ENCODE measurements around the gene DYNLT2B. TPM values are rescaled to one million over a fixed set of nuclear protein-coding genes. Genes with fewer than 3 reads are reported as not detected.
"Not testable (repeated sequence)": the region's sequence is repeated elsewhere in the genome, so short reads cannot be mapped to it uniquely, and the experiment has no call there.

Gene DYNLT2B
- total and polyA plus RNA-seq, 2 donors (not counting 1 experiment from before 2014, with no cell fraction given): 9.1 to 13.0 TPM

DNA sequence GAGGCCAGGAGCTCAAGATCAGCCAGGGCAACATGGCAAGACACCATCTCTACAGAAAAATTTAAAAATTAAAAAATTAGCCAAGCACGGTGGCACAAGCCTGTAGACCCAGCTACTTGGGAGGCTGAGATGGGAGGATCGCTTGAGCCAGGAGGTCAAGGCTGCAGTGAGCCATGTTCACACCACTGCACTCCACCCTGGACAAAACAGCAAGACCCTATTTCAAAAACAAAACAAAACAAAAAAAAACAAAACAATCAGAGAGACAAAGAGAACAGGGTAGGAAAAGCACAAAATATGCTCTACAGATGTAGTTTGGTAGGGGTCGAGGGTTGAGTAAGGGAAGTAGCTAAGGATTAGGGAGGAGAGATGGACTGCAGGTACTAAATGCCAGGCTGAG is 3.4 kb downstream of the DYNLT2B start:
- H3K9me3 ChIP-seq (ENCODE audit: control insufficient read depth, insufficient read depth, low read depth, low read length): no peaks in the 10 kb centered on the region
- DNase-seq (ENCODE audit: low read depth in 2 of 2): no peak
- H3K79me2 ChIP-seq (ENCODE audit: control insufficient read depth, insufficient read depth, low read length): no peaks in the 10 kb centered on the region
- TF ChIP-seq, protein P1, sequence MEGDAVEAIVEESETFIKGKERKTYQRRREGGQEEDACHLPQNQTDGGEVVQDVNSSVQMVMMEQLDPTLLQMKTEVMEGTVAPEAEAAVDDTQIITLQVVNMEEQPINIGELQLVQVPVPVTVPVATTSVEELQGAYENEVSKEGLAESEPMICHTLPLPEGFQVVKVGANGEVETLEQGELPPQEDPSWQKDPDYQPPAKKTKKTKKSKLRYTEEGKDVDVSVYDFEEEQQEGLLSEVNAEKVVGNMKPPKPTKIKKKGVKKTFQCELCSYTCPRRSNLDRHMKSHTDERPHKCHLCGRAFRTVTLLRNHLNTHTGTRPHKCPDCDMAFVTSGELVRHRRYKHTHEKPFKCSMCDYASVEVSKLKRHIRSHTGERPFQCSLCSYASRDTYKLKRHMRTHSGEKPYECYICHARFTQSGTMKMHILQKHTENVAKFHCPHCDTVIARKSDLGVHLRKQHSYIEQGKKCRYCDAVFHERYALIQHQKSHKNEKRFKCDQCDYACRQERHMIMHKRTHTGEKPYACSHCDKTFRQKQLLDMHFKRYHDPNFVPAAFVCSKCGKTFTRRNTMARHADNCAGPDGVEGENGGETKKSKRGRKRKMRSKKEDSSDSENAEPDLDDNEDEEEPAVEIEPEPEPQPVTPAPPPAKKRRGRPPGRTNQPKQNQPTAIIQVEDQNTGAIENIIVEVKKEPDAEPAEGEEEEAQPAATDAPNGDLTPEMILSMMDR (conservative IDR thresholded peaks at IDR 0.05 in 1 of 2, IDR thresholded peaks at IDR 0.05 in 1 of 2; ENCODE audit: low read depth in 1 of 2, low read length in 2 of 2): no peak
- no peak for TF ChIP-seq EZH2 (IDR thresholded peaks at IDR 0.05; ENCODE audit: low read length, missing control alignments)
- no peaks in the 10 kb centered on the region for H3K36me3 ChIP-seq (ENCODE audit: control insufficient read depth, insufficient read depth, low read length)
- H3K27me3 ChIP-seq (ENCODE audit: control insufficient read depth, insufficient read depth, low read length): no peaks in the 10 kb centered on the region
- no peak overlapping the region for H3K4me2 ChIP-seq (ENCODE audit: extremely low read depth, insufficient read depth, low read length)
- no peaks in the 10 kb centered on the region for H4K20me1 ChIP-seq (ENCODE audit: control insufficient read depth, extremely low read depth, insufficient read depth, low read length)
- no peak overlapping the region for H3K27ac ChIP-seq (ENCODE audit: insufficient read depth, low read length)
- no peaks in the 10 kb centered on the region for H3K4me1 ChIP-seq (ENCODE audit: control insufficient read depth, extremely low read depth, insufficient read depth, low read length)
- H3K4me3 ChIP-seq (replicated peaks in 1 of 4; ENCODE audit: control extremely low read depth in 1 of 4, insufficient read depth in 1 of 4, low read depth in 3 of 4, low read length in 4 of 4): no peak overlapping the region
- H3K9ac ChIP-seq (ENCODE audit: insufficient read depth, low read length): no peak overlapping the region
- no peak overlapping the region for H2AFZ ChIP-seq (ENCODE audit: low read length)

DNA sequence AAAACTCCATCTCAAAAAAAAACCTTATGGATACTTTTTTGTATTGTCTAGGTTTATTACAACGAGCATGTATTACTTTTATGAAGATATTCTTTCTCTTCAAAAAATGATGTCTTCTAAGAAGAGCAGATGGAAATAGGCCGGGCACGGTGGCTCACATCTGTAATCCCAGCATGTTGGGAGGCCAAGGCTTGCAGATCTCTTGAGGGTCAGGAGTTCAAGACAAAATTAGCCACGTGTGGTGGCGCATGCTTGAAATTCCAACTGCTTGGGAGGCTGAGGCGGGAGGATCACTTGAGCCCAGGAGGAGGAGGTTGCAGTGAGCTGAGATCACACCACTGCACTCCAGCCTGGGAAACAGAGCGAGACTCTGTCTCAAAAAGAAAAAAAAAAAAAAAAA is 4.0 kb downstream of the DYNLT2B start:
- H3K36me3 ChIP-seq (ENCODE audit: control insufficient read depth, insufficient read depth, low read length); DNase-seq (ENCODE audit: low read depth in 2 of 2); H3K27ac ChIP-seq (ENCODE audit: insufficient read depth, low read length); H3K27me3 ChIP-seq (ENCODE audit: control insufficient read depth, insufficient read depth, low read length); H3K4me3 ChIP-seq (replicated peaks in 1 of 4; ENCODE audit: control extremely low read depth in 1 of 4, insufficient read depth in 1 of 4, low read depth in 3 of 4, low read length in 4 of 4); H4K20me1 ChIP-seq (ENCODE audit: control insufficient read depth, extremely low read depth, insufficient read depth, low read length); H3K9ac ChIP-seq (ENCODE audit: insufficient read depth, low read length); H3K4me1 ChIP-seq (ENCODE audit: control insufficient read depth, extremely low read depth, insufficient read depth, low read length); H2AFZ ChIP-seq (ENCODE audit: low read length); H3K9me3 ChIP-seq (ENCODE audit: control insufficient read depth, insufficient read depth, low read depth, low read length); H3K79me2 ChIP-seq (ENCODE audit: control insufficient read depth, insufficient read depth, low read length); H3K4me2 ChIP-seq (ENCODE audit: extremely low read depth, insufficient read depth, low read length): not testable (repeated sequence)

DNA sequence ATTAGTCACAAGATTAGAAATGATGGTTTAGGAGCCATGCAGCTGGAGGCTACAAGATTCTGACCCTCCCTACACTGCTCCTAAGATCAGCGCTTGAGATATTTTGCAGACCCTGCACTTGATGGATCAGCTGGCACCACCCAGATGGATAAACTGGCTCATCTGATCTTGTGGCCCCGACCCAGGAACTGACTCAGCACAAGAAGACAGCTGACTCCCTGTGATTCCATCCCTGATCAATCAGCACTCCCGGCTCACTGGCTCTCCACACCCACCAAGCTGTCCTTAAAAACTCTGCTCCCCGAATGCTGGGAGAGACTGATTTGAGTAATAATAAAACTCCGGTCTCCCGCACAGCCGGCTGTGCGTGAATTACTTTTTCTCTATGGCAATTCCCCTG is 15.1 kb downstream of the DYNLT2B start:
- H3K36me3 ChIP-seq (ENCODE audit: control insufficient read depth, insufficient read depth, low read length); H3K4me3 ChIP-seq (replicated peaks in 1 of 4; ENCODE audit: control extremely low read depth in 1 of 4, insufficient read depth in 1 of 4, low read depth in 3 of 4, low read length in 4 of 4); H3K27me3 ChIP-seq (ENCODE audit: control insufficient read depth, insufficient read depth, low read length); H3K4me1 ChIP-seq (ENCODE audit: control insufficient read depth, extremely low read depth, insufficient read depth, low read length); H3K9ac ChIP-seq (ENCODE audit: insufficient read depth, low read length); H3K4me2 ChIP-seq (ENCODE audit: extremely low read depth, insufficient read depth, low read length); H3K9me3 ChIP-seq (ENCODE audit: control insufficient read depth, insufficient read depth, low read depth, low read length); H3K79me2 ChIP-seq (ENCODE audit: control insufficient read depth, insufficient read depth, low read length); H2AFZ ChIP-seq (ENCODE audit: low read length); H4K20me1 ChIP-seq (ENCODE audit: control insufficient read depth, extremely low read depth, insufficient read depth, low read length); H3K27ac ChIP-seq (ENCODE audit: insufficient read depth, low read length); DNase-seq (ENCODE audit: low read depth in 2 of 2): not testable (repeated sequence)

DNA sequence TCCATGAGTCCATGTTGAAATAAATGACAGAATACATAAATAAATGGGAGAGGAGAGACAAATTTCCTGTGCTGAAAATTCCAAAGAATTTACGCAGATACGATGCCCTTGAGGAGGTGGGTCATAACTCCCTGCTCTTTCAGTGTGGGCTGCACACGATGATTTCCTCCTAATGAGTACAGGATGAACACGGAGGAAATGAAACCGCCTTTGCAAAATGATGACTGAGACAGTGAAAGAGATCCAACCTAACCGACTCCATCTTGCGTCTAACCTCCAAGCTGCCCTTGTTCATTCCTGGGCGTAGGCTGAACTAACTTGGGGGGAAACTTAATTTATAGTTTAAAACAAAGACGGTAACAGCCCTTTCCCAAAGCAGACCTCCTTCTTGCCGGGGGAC is 15.5 kb downstream of the DYNLT2B start:
- not testable (repeated sequence) for H3K4me1 ChIP-seq (ENCODE audit: control insufficient read depth, extremely low read depth, insufficient read depth, low read length); H3K4me2 ChIP-seq (ENCODE audit: extremely low read depth, insufficient read depth, low read length); H3K27ac ChIP-seq (ENCODE audit: insufficient read depth, low read length); H3K27me3 ChIP-seq (ENCODE audit: control insufficient read depth, insufficient read depth, low read length); H3K4me3 ChIP-seq (replicated peaks in 1 of 4; ENCODE audit: control extremely low read depth in 1 of 4, insufficient read depth in 1 of 4, low read depth in 3 of 4, low read length in 4 of 4); H4K20me1 ChIP-seq (ENCODE audit: control insufficient read depth, extremely low read depth, insufficient read depth, low read length); H3K9ac ChIP-seq (ENCODE audit: insufficient read depth, low read length); H3K9me3 ChIP-seq (ENCODE audit: control insufficient read depth, insufficient read depth, low read depth, low read length); H3K36me3 ChIP-seq (ENCODE audit: control insufficient read depth, insufficient read depth, low read length); H2AFZ ChIP-seq (ENCODE audit: low read length); H3K79me2 ChIP-seq (ENCODE audit: control insufficient read depth, insufficient read depth, low read length); DNase-seq (ENCODE audit: low read depth in 2 of 2)
